K562 (cell line): ENCODE results near the gene ARHGEF1. TPM values are rescaled to one million over a fixed set of nuclear protein-coding genes. Genes with fewer than 3 reads are reported as not detected.

Source experiments
- ARID1B ChIP-seq: fragments of 450-650 bp; IDR thresholded peaks from 2 replicates; pipeline ENCODE4 v1.6.1; 2016; ENCODE audit warnings: antibody characterized with exemption, mild to moderate bottlenecking, inconsistent platforms
- ESRRA ChIP-seq: fragments of 450-650 bp; IDR thresholded peaks from 2 replicates; pipeline ENCODE4 v1.6.1; 2014; ENCODE audit warnings: low read depth, mild to moderate bottlenecking, moderate library complexity, borderline replicate concordance
- FOXK2 ChIP-seq, 2 experiments: fragments of 450-650 bp; IDR thresholded peaks in 1 of 2; conservative IDR thresholded peaks in 1 of 2; 2 replicates each; pipeline ENCODE4 v1.6.1; 2016; ENCODE audit warnings: low read depth in 2 of 2, mild to moderate bottlenecking in 1 of 2
- FOXP4 ChIP-seq: sonication (generic); formaldehyde crosslinking; IDR thresholded peaks from 2 replicates; pipeline ENCODE4 v1.8.0; 2022; ENCODE audit warnings: mild to moderate bottlenecking, missing genetic modification reagents, borderline replicate concordance
- KDM5B ChIP-seq: fragments of 200-600 bp; sonication (generic); IDR thresholded peaks from 2 replicates; pipeline ENCODE4 v1.6.1; 2012; ENCODE audit warnings: low read depth, mild to moderate bottlenecking, moderate library complexity, low read length, control low read depth, inconsistent platforms; ENCODE audit not compliant: insufficient replicate concordance
- KLF1 ChIP-seq: fragments of 450-650 bp; IDR thresholded peaks from 2 replicates; pipeline ENCODE4 v1.6.1; 2016; ENCODE audit warnings: missing genetic modification characterization, missing compliant biosample characterization
- NCOA2 ChIP-seq, 2 experiments: fragments of 450-650 bp; IDR thresholded peaks; 2 replicates each; pipeline ENCODE4 v1.6.1; 2018; ENCODE audit warnings: mild to moderate bottlenecking in 2 of 2, moderate library complexity in 1 of 2; ENCODE audit not compliant: partially characterized antibody in 2 of 2
- NFIX ChIP-seq: fragments of 250-450 bp; sonication (Bioruptor Pico); IDR thresholded peaks from 2 replicates; pipeline ENCODE4 v1.4.0; 2020; ENCODE audit warnings: low read depth, mild to moderate bottlenecking, moderate library complexity
- NR2C1 ChIP-seq, 2 experiments: fragments of 450-650 bp; IDR thresholded peaks; 2 replicates each; pipeline ENCODE4 v1.6.1; 2017; ENCODE audit warnings: mild to moderate bottlenecking in 2 of 2, antibody characterized with exemption in 1 of 2, inconsistent platforms in 1 of 2, missing compliant biosample characterization in 1 of 2, missing genetic modification characterization in 1 of 2
- POLR2AphosphoS5 ChIP-seq: IDR thresholded peaks from 2 replicates; pipeline ENCODE4 v1.6.1; 2011; ENCODE audit warnings: mild to moderate bottlenecking, low read depth, low read length, moderate library complexity; ENCODE audit not compliant: control insufficient read depth, insufficient read depth
- POLR2G ChIP-seq: fragments of 200-400 bp; formaldehyde crosslinking; IDR thresholded peaks from 2 replicates; pipeline ENCODE4 v1.6.1; 2017; ENCODE audit warnings: low read depth, mild to moderate bottlenecking, antibody characterized with exemption, low read length, moderate library complexity
- RCOR1 ChIP-seq, 2 experiments: IDR thresholded peaks; 2 replicates each; pipeline ENCODE4 v1.6.1; 2012; ENCODE audit warnings: low read depth in 2 of 2, low read length in 2 of 2, borderline replicate concordance in 1 of 2, improper control_type of control experiment in 1 of 2
- SREBF1 ChIP-seq: fragments of 150-350 bp; IDR thresholded peaks from 2 replicates; pipeline ENCODE4 v1.6.1; 2014; ENCODE audit warnings: antibody characterized with exemption, low read depth, low read length, borderline replicate concordance
- TRIM24 ChIP-seq, 2 experiments: fragments of 450-650 bp; IDR thresholded peaks; 2 replicates each; pipeline ENCODE4 v1.6.1; 2016
- TSC22D4 ChIP-seq: fragments of 450-650 bp; IDR thresholded peaks from 2 replicates; pipeline ENCODE4 v1.6.1; 2016; ENCODE audit warnings: missing genetic modification characterization, missing biosample characterization, control low read depth
- WHSC1 ChIP-seq: IDR thresholded peaks from one replicate; pipeline ENCODE4 v1.6.1; 2012; ENCODE audit warnings: low read length, control low read depth, inconsistent platforms
- ZFP1 ChIP-seq: fragments of 450-650 bp; formaldehyde crosslinking; IDR thresholded peaks from 2 replicates; pipeline ENCODE4 v1.4.0; 2020; ENCODE audit warnings: mild to moderate bottlenecking, mixed read lengths
- ZFP36 ChIP-seq: fragments of 150-350 bp; IDR thresholded peaks from 2 replicates; pipeline ENCODE4 v1.6.1; 2018; ENCODE audit warnings: low read length, low read depth; ENCODE audit not compliant: partially characterized antibody
- ZNF133 ChIP-seq: fragments of 250-450 bp; sonication (Bioruptor Pico); IDR thresholded peaks from 2 replicates; pipeline ENCODE4 v1.4.0; 2020; ENCODE audit warnings: mild to moderate bottlenecking
- ZNF197 ChIP-seq: fragments of 200-800 bp; sonication (Bioruptor generic); IDR thresholded peaks from 2 replicates; pipeline ENCODE4 v1.6.1; 2016; ENCODE audit warnings: low read depth, missing genetic modification characterization, missing compliant biosample characterization
- ZNF3 ChIP-seq: fragments of 250-450 bp; sonication (Bioruptor Pico); IDR thresholded peaks from 2 replicates; pipeline ENCODE4 v1.5.0; 2021; ENCODE audit warnings: mild to moderate bottlenecking, moderate library complexity
- ZNF436 ChIP-seq: fragments of 250-450, 450-650 bp; sonication (Bioruptor Pico); formaldehyde crosslinking; IDR thresholded peaks from 2 replicates; pipeline ENCODE4 v1.7.0; 2020; ENCODE audit warnings: mild to moderate bottlenecking
- ZNF696 ChIP-seq: fragments of 250-450 bp; sonication (Bioruptor Pico); conservative IDR thresholded peaks from 2 replicates; pipeline ENCODE4 v1.4.0; 2020; ENCODE audit warnings: mild to moderate bottlenecking, moderate library complexity
- ZNF740 ChIP-seq, 3 experiments: fragments of 200-800 bp in 1 of 3; sonication (Bioruptor generic) in 1 of 3; sonication (generic) in 1 of 3; formaldehyde crosslinking in 1 of 3; IDR thresholded peaks; 2 replicates each; pipeline versions ENCODE4 v1.6.1 to v1.8.0; 2016 to 2022; ENCODE audit warnings: mild to moderate bottlenecking in 2 of 3, missing compliant biosample characterization in 2 of 3, missing genetic modification characterization in 2 of 3, missing genetic modification reagents in 1 of 3
- ZNF766 ChIP-seq: fragments of 200-800 bp; sonication (Bioruptor generic); conservative IDR thresholded peaks from 2 replicates; pipeline ENCODE4 v1.6.1; 2016; ENCODE audit warnings: missing genetic modification characterization, missing compliant biosample characterization
- polyA plus RNA-seq, 8 experiments: library from polyadenylated mRNA; depleted of rRNA in 4 of 8; stranded (reverse) in 5 of 8; unstranded in 3 of 8; fragments of >200 nt; fragmentation: Nextera tagmentation in 2 of 8; fragmentation: Illumina TruSeq in 1 of 8; extraction: Ambion mirVana in 2 of 8; extraction: Trizol in 1 of 8; gene quantifications; 2 replicates each; pipeline versions ENCODE4 v1.2.1 to v1.2.3, GENCODE V29; 2011 to 2014; ENCODE audit warnings: inconsistent platforms in 1 of 8, missing spikeins in 1 of 8
- total RNA-seq, 7 experiments: library from RNA; depleted of rRNA in 6 of 7; stranded (reverse); fragments of >200 nt in 6 of 7; fragmentation: Illumina TruSeq in 2 of 7; extraction: Trizol in 2 of 7; gene quantifications; 2 replicates each; pipeline versions ENCODE4 v1.2.1 to v1.2.3, GENCODE V29; 2011 to 2021; ENCODE audit warnings: low replicate concordance in 1 of 7

ARHGEF1 gene
- total and polyA plus RNA-seq, 9 of the 15 experiments (the other 6 are each of a cell fraction or from before 2014, with no cell fraction given) = 1.9 to 149 (median 29.8) TPM

- TF ChIP-seq KLF1 (tag) (peak; percentile 91), NFIX (CRISPR knock-in tag) (no peak), ZNF436 (no peak), ZNF740 (CRISPR knock-in tag; IDR thresholded peaks at IDR 0.05) (no peak), ZNF740 (tag; IDR thresholded peaks at IDR 0.05) (no peak), ZNF766 (CRISPR knock-in tag) (peak; percentile 81), ZFP36 (no peak), POLR2AphosphoS5 (no peak), KDM5B (no peak), WHSC1 (no peak), ZNF133 (no peak), ZNF197 (CRISPR knock-in tag) (no peak), TSC22D4 (no peak), NR2C1 (IDR thresholded peaks at IDR 0.05) (peak; percentile 39; the same call in 1 of the 2 replicates), NR2C1 (tag; IDR thresholded peaks at IDR 0.05) (0 out of 2 replicates have a peak, but pooled peaks have one; percentile 6), NCOA2 (IDR thresholded peaks at IDR 0.05; ENCODE audit: partially characterized antibody in 2 of 2) (no peak), FOXP4 (CRISPR knock-in tag) (no peak), ARID1B (peak; percentile 77), SREBF1 (no peak), RCOR1 (IDR thresholded peaks at IDR 0.05; ENCODE audit: borderline replicate concordance in 1 of 2, low read depth in 2 of 2, low read length in 2 of 2) (peak in 1 of 2 experiments; percentile 78; a peak in 2 of 4 replicates), ZNF3 (CRISPR knock-in tag) (no peak), ZNF696 (no peak), POLR2G (no peak), TRIM24 (IDR thresholded peaks at IDR 0.05) (no peak; a peak in 1 of 4 replicates), ESRRA (0 out of 2 replicates have a peak, but pooled peaks have one; percentile 22), FOXK2 (conservative IDR thresholded peaks at IDR 0.05 in 1 of 2, IDR thresholded peaks at IDR 0.05 in 1 of 2; ENCODE audit: low read depth in 2 of 2) (no peak), ZFP1 (CRISPR knock-in tag) (no peak)
Observed at GRCh38 chr19:41843371-41843770, 39.6 kb upstream of the ARHGEF1 start (continued).
